ENCODE results near the gene ZBTB7C. TPM values are rescaled to one million over a fixed set of nuclear protein-coding genes. Genes with fewer than 3 reads are reported as not detected.
A peak's percentile ranks its signal among the peaks of the same experiment; 100 is the strongest.

The ZBTB7C gene
- total RNA-seq, 1 donor from 2014 or later = 0.11 TPM

GRCh38 chr18:48295586-48296311, 113.4 kb downstream of the ZBTB7C start:
- Mint-ChIP-seq H3K4me3 (ENCODE audit: unreplicated experiment) (no peak overlapping the region), H3K27ac (ENCODE audit: unreplicated experiment) (no peak overlapping the region), H3K36me3 (ENCODE audit: unreplicated experiment) (no peaks in the 10 kb centered on the region), H3K27me3 (ENCODE audit: unreplicated experiment) (peaks cover 2% of the 10 kb centered on the region), H3K9me3 (ENCODE audit: unreplicated experiment) (no peaks in the 10 kb centered on the region), H3K4me1 (ENCODE audit: unreplicated experiment) (peaks cover 10% of the 10 kb centered on the region)
- peak; percentile 84 for DNase-seq (ENCODE audit: extremely low spot score, unreplicated experiment)
- TF ChIP-seq CTCF (IDR thresholded peaks at IDR 0.05) = peak; percentile 35

- H3K27ac Mint-ChIP-seq (ENCODE audit: unreplicated experiment) = no peak overlapping the region
- no peaks in the 10 kb centered on the region for H3K36me3 Mint-ChIP-seq (ENCODE audit: unreplicated experiment)
- TF ChIP-seq CTCF (IDR thresholded peaks at IDR 0.05) = no peak
- no peaks in the 10 kb centered on the region for H3K27me3 Mint-ChIP-seq (ENCODE audit: unreplicated experiment)
- H3K4me1 Mint-ChIP-seq (ENCODE audit: unreplicated experiment) = peaks cover 5% of the 10 kb centered on the region
- H3K9me3 Mint-ChIP-seq (ENCODE audit: unreplicated experiment) = no peaks in the 10 kb centered on the region
- H3K4me3 Mint-ChIP-seq (ENCODE audit: unreplicated experiment) = no peak overlapping the region
- peak; percentile 62 for DNase-seq (ENCODE audit: extremely low spot score, unreplicated experiment)
Observed at GRCh38 chr18:48294899-48295585, 114.1 kb downstream of the ZBTB7C start.

GRCh38 chr18:48293954-48294898, 115.0 kb downstream of the ZBTB7C start:
- no peak overlapping the region for H3K4me3 Mint-ChIP-seq (ENCODE audit: unreplicated experiment)
- TF ChIP-seq CTCF (IDR thresholded peaks at IDR 0.05) = no peak

GRCh38 chr18:48292782-48293424, 116.3 kb downstream of the ZBTB7C start:
- Mint-ChIP-seq H3K27me3 (ENCODE audit: unreplicated experiment) (peaks cover under 1% of the 10 kb centered on the region), H3K36me3 (ENCODE audit: unreplicated experiment) (no peaks in the 10 kb centered on the region), H3K4me3 (ENCODE audit: unreplicated experiment) (no peak overlapping the region), H3K9me3 (ENCODE audit: unreplicated experiment) (no peaks in the 10 kb centered on the region), H3K4me1 (ENCODE audit: unreplicated experiment) (peaks cover 4% of the 10 kb centered on the region), H3K27ac (ENCODE audit: unreplicated experiment) (no peak overlapping the region)
- no peak for TF ChIP-seq CTCF (IDR thresholded peaks at IDR 0.05)
- peak; percentile 30 for DNase-seq (ENCODE audit: extremely low spot score, unreplicated experiment)

More at GRCh38 chr18:48293954-48294898, 115.0 kb downstream of the ZBTB7C start:
- no peaks in the 10 kb centered on the region for H3K27me3 Mint-ChIP-seq (ENCODE audit: unreplicated experiment)
- no peaks in the 10 kb centered on the region for H3K36me3 Mint-ChIP-seq (ENCODE audit: unreplicated experiment)
- H3K4me1 Mint-ChIP-seq (ENCODE audit: unreplicated experiment) = peaks cover 4% of the 10 kb centered on the region
- no peaks in the 10 kb centered on the region for H3K9me3 Mint-ChIP-seq (ENCODE audit: unreplicated experiment)
- peak; percentile 75 for DNase-seq (ENCODE audit: extremely low spot score, unreplicated experiment)
- no peak overlapping the region for H3K27ac Mint-ChIP-seq (ENCODE audit: unreplicated experiment)

Measured in osteocyte (in vitro differentiated cells).